Type B pancreatic cell (in vitro differentiated cells): Measurements from ENCODE around the gene IMP4. TPM values are rescaled to one million over a fixed set of nuclear protein-coding genes. Genes with fewer than 3 reads are reported as not detected.
"Not testable (repeated sequence)": the region's sequence is repeated elsewhere in the genome, so short reads cannot be mapped to it uniquely, and the experiment has no call there.

ENCODE experiments used
- DNase-seq: peaks from one replicate; pipeline ENCODE4 v3.0.0; 2021; ENCODE audit warnings: mixed read lengths; ENCODE audit not compliant: unreplicated experiment; ENCODE audit errors: extremely low spot score
- H3K27ac Mint-ChIP-seq: 2 replicates; pipeline ENCODE4 v1.8.0; 2021; ENCODE audit warnings: mild to moderate bottlenecking, mixed read lengths
- H3K27me3 Mint-ChIP-seq: 2 replicates; pipeline ENCODE4 v1.8.0; 2021; ENCODE audit warnings: mixed read lengths
- H3K36me3 Mint-ChIP-seq: 2 replicates; pipeline ENCODE4 v1.8.0; 2021; ENCODE audit warnings: mixed read lengths
- H3K4me1 Mint-ChIP-seq: one replicate; pipeline ENCODE4 v1.8.0; 2021; ENCODE audit warnings: mixed read lengths; ENCODE audit not compliant: unreplicated experiment
- H3K4me3 Mint-ChIP-seq: 2 replicates; pipeline ENCODE4 v1.8.0; 2021; ENCODE audit warnings: mild to moderate bottlenecking, mixed read lengths
- H3K9me3 Mint-ChIP-seq: 2 replicates; pipeline ENCODE4 v1.8.0; 2021; ENCODE audit warnings: mixed read lengths
- total RNA-seq: library from RNA; stranded (reverse); gene quantifications from 2 replicates; pipeline ENCODE4 v1.2.1, GENCODE V29; 2021; ENCODE audit warnings: low replicate concordance
- TF ChIP-seq, protein P1 (sequence below): fragments of 200-600 bp; sonication (generic); conservative IDR thresholded peaks from 2 replicates; pipeline ENCODE4 v1.5.0; 2021; ENCODE audit warnings: antibody characterized with exemption, mild to moderate bottlenecking

IMP4 gene
- total RNA-seq, 1 donor from 2014 or later = 53.6 TPM

DNA sequence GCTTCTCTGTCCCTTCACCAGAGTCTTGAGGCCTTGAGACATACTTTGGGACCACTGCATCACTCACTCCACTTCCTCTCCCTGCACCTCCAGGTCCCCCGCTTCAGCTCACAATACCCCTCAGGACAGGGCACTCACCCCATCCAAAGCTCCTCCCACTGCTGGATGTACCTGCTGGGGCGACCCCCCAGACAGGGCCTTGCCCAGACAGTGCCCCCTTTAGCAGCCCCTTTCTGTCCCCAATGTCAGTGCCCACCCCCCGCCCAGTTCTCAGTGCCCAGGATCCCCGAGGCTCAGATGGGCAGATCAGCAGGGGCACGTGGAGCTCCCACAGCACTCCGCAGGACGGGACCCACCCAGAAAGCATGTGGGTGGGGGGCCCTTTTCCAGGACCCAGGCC is 23.8 kb upstream of the IMP4 start:
- DNase-seq = no peak
- Mint-ChIP-seq H3K27me3 (peaks cover 13% of the 10 kb centered on the region), H3K4me3 (no peak overlapping the region), H3K4me1 (no peaks in the 10 kb centered on the region), H3K36me3 (no peaks in the 10 kb centered on the region), H3K27ac (no peak overlapping the region), H3K9me3 (no peaks in the 10 kb centered on the region)
- TF ChIP-seq, protein P1, sequence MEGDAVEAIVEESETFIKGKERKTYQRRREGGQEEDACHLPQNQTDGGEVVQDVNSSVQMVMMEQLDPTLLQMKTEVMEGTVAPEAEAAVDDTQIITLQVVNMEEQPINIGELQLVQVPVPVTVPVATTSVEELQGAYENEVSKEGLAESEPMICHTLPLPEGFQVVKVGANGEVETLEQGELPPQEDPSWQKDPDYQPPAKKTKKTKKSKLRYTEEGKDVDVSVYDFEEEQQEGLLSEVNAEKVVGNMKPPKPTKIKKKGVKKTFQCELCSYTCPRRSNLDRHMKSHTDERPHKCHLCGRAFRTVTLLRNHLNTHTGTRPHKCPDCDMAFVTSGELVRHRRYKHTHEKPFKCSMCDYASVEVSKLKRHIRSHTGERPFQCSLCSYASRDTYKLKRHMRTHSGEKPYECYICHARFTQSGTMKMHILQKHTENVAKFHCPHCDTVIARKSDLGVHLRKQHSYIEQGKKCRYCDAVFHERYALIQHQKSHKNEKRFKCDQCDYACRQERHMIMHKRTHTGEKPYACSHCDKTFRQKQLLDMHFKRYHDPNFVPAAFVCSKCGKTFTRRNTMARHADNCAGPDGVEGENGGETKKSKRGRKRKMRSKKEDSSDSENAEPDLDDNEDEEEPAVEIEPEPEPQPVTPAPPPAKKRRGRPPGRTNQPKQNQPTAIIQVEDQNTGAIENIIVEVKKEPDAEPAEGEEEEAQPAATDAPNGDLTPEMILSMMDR = no peak

DNA sequence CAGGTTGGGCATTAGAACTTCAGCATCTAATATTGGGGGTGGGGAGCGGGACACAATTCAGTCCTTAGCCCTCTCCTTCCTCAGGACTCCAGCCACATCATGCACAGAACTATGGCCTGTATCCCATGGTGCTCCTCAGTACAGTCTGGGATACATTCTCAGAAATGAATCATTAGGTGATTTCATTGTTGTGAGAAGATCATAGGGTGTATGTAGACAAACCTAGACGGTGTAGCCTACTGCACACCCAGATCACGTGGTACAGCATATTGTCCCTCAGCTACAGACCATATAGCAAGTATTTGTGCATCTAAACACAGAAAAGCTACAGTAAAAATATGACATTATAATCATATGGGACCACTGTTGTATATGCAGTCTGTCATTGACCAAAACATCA is 23.2 kb upstream of the IMP4 start:
- TF ChIP-seq, protein P1 = no peak
- Mint-ChIP-seq H3K27me3 (peaks cover 19% of the 10 kb centered on the region), H3K9me3 (no peaks in the 10 kb centered on the region), H3K4me1 (no peaks in the 10 kb centered on the region), H3K4me3 (no peak overlapping the region), H3K27ac (no peak overlapping the region), H3K36me3 (no peaks in the 10 kb centered on the region)
- DNase-seq = no peak

DNA sequence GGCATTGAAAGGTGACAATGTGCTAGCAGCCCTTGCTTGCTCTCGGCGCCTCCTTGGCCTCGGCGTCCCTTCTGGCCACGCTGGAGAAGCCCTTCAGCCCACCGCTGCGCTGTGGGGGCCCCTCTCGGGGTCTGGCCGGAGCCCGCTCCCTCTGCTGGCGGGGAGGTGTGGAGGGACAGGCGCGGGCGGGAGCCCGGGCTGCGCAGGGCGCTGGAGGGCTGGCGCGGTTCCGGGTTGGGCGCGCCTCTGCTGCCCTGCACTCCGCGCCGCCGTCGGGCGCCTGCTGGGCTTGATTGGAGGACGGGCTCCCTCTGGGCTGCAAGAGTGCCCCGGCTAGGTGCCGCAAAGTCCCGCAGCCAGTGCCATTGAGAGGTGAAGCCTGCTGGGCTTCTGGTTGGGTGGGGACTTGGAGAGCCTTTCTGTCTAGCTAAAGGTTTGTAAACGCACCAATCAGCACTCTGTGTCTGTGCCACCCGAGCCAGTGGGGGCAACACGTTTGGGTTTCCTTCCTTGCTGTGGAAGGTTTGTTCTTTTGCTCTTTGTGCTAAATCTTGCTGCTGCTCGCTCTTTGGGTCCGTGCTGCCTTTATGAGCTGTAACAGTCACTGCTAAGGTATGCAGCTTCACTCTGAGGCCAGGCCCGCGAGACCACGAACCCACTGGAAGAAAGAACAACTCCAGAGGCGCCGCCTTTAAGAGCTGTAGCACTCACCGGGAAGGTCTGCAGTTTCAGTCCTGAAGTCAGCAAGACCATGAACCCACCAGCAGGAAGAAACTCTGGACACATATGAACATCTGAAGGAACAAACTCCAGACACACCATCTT is 14.8 kb upstream of the IMP4 start:
- H3K4me3 Mint-ChIP-seq = peak overlapping the region; percentile 69
- peaks cover 6% of the 10 kb centered on the region for H3K4me1 Mint-ChIP-seq
- TF ChIP-seq, protein P1 = peak; percentile 56
- H3K9me3 Mint-ChIP-seq = no peaks in the 10 kb centered on the region
- H3K27ac Mint-ChIP-seq = no peak overlapping the region
- DNase-seq = no peak
- H3K27me3 Mint-ChIP-seq = peaks cover 69% of the 10 kb centered on the region
- H3K36me3 Mint-ChIP-seq = no peaks in the 10 kb centered on the region

DNA sequence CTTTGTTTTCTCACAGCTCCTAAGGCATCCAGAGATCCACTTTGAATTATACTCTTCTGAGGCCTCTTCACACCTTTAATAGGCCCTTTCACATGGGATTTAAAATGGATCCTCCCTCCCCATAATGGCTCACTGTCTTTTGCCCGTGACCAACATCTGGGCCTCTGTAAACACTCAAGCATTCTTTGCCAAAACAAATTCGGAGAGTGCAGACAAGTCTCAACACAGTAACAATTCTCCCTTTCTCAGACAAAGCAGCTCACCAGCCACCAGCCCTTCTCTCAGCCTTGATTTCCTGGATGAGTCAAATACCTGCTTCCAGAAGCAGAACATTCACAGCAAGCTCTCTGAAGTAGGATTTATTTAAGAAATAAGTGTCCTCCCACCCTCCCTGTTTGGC is 14.0 kb upstream of the IMP4 start:
- H3K9me3 Mint-ChIP-seq = no peaks in the 10 kb centered on the region
- H3K27ac Mint-ChIP-seq = no peak overlapping the region
- peaks cover 6% of the 10 kb centered on the region for H3K4me1 Mint-ChIP-seq
- H3K27me3 Mint-ChIP-seq = peaks cover 63% of the 10 kb centered on the region
- no peak overlapping the region for H3K4me3 Mint-ChIP-seq
- TF ChIP-seq, protein P1 = no peak
- no peaks in the 10 kb centered on the region for H3K36me3 Mint-ChIP-seq
- no peak for DNase-seq

DNA sequence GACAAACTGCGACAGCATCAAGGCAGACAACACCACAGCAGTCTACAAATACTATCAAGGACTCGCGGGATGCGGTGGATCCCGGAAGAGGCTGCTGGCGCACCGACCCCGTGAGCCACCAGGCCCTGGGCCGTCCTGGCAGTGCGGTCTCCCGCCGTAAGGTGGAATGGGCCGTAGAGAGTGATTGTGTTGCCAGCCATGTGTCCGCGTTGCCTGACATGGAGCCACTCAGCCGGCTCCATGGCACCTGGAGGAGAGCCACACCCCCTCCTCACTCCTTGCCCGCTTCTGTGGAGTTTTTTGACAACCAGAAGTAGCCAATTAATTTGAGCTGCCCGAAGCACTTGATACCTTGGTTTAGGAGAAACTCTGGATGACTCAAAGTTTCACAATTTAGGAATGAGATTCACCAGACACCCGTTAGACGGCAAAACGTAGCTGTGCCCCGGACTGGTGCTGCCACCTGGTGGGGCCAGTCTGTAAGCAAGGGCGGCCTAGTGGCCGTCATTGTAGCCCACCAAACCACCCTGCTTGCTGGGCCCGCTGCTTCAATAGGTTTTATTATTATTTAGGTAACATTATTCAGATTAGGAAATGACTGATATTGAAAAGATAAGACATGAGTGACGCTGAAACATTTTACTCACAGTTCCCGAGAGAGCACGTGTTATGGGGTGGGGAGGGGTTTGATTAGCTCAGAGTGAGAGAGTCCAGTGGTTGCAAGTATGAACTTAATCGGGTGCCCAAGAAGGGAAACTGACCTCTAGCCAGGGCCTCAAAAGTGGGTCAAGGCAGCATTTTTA is 10.2 kb upstream of the IMP4 start:
- Mint-ChIP-seq H3K4me1 (peaks cover 20% of the 10 kb centered on the region), H3K27me3 (peaks cover 52% of the 10 kb centered on the region), H3K36me3 (peaks cover 5% of the 10 kb centered on the region), H3K27ac (peak overlapping the region; percentile 57), H3K9me3 (no peaks in the 10 kb centered on the region), H3K4me3 (peak overlapping the region; percentile 77)
- peak; percentile 81 for DNase-seq
- TF ChIP-seq, protein P1 = peak; percentile 99

DNA sequence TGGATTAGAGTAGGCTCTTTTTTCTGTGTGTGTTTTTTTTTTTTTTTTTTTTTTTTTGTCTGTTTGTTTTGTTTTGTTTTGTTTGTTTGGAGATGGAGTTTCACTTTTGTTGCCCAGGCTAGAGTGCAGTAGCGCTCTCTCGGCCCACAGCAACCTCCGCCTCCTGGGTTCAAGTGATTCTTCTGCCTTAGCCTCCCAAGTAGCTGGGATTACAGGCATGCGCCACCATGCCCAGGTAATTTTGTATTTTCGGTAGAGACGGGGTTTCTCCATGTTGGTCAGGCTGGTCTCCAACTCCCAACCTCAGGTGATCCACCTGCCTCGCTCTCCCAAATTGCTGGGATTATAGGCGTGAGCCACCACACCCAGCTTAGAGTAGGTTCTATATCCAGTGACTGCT is 9.4 kb upstream of the IMP4 start:
- H3K4me1 Mint-ChIP-seq = peaks cover 25% of the 10 kb centered on the region
- peaks cover 47% of the 10 kb centered on the region for H3K27me3 Mint-ChIP-seq
- peak; percentile 34 for DNase-seq
- H3K4me3 Mint-ChIP-seq, H3K36me3 Mint-ChIP-seq, H3K27ac Mint-ChIP-seq, H3K9me3 Mint-ChIP-seq: not testable (repeated sequence)
